Measurements from ENCODE around the gene LIPC.

- TF ChIP-seq POLR2A (IDR thresholded peaks at IDR 0.05; ENCODE audit: low read depth, low read length) (no peak), POLR2AphosphoS5 (IDR thresholded peaks at IDR 0.05; ENCODE audit: low read depth, low read length) (no peak)
Observed at GRCh38 chr15:58444658-58445332, 13.0 kb downstream of the LIPC start.

Measured in GM12892 (cell line).